Calu3 (cell line): ENCODE results near the gene KCNQ5. TPM values are rescaled to one million over a fixed set of nuclear protein-coding genes. Genes with fewer than 3 reads are reported as not detected.

Experiments used
- BruUV-seq: library from RNA; stranded (reverse); fragments of 400-500 nt; replicated peaks from 2 replicates; lab custom pipeline; 2021; lab: Mats Ljungman, UMichigan
- CTCF ChIA-PET: fragments of 300-600 bp; sonication (Branson Sonifier 250); formaldehyde crosslinking; loops from one replicate; lab custom pipeline; 2022; ENCODE audit warnings: antibody characterized with exemption; lab: Charles Lee
- DNase-seq: peaks from one replicate; pipeline ENCODE4 v3.0.0; 2022
- H3K27ac Mint-ChIP-seq: one replicate; pipeline ENCODE4 v1.8.0; 2022; ENCODE audit warnings: mixed read lengths; ENCODE audit not compliant: unreplicated experiment
- H3K27me3 Mint-ChIP-seq: one replicate; pipeline ENCODE4 v1.8.0; 2022; ENCODE audit warnings: mixed read lengths; ENCODE audit not compliant: unreplicated experiment
- H3K36me3 Mint-ChIP-seq: one replicate; pipeline ENCODE4 v1.8.0; 2022; ENCODE audit warnings: mild to moderate bottlenecking, moderate library complexity, mixed read lengths; ENCODE audit not compliant: insufficient read depth, unreplicated experiment
- H3K4me1 Mint-ChIP-seq: one replicate; pipeline ENCODE4 v1.8.0; 2022; ENCODE audit warnings: mild to moderate bottlenecking, low read depth, mixed read lengths; ENCODE audit not compliant: unreplicated experiment
- H3K4me3 Mint-ChIP-seq: one replicate; pipeline ENCODE4 v1.8.0; 2022; ENCODE audit warnings: mild to moderate bottlenecking, low read depth, moderate library complexity, mixed read lengths; ENCODE audit not compliant: unreplicated experiment
- H3K9me3 Mint-ChIP-seq: one replicate; pipeline ENCODE4 v1.8.0; 2022; ENCODE audit warnings: low read depth, mixed read lengths; ENCODE audit not compliant: unreplicated experiment
- CTCF ChIP-seq: fragments of 200-600 bp; IDR thresholded peaks from one replicate; pipeline ENCODE4 v1.8.0; 2022; ENCODE audit warnings: antibody characterized with exemption; ENCODE audit not compliant: unreplicated experiment
- intact Hi-C: fragments of 100-400 bp; cut with micrococcal nuclease; formaldehyde crosslinking; loops from one replicate; pipeline ENCODE4 v1.10.0; 2022; ENCODE audit not compliant: unreplicated experiment
- total RNA-seq: library from RNA; stranded (reverse); gene quantifications from 2 replicates; pipeline ENCODE4 v1.2.3, GENCODE V29; 2022

Gene KCNQ5
- total RNA-seq, 1 experiment from 2014 or later, result not detected

- intact Hi-C loops, result no loop called here
- peak; percentile 47 for DNase-seq
- peak overlapping the region; percentile 58 for H3K27ac Mint-ChIP-seq
- CTCF ChIA-PET, result interaction anchor here (1.0 kb wide), 1 partner anchor 9 kb away, joined by 3 read pairs; no protein-coding TSS in a partner anchor
- H3K27me3 Mint-ChIP-seq, result no peaks in the 10 kb centered on the region
- TF ChIP-seq CTCF, result no peak
- no peaks in the 10 kb centered on the region for H3K36me3 Mint-ChIP-seq
- no peaks in the 10 kb centered on the region for H3K9me3 Mint-ChIP-seq
- H3K4me3 Mint-ChIP-seq, result no peak overlapping the region
- BruUV-seq, result no TSS peak
- peaks cover 12% of the 10 kb centered on the region for H3K4me1 Mint-ChIP-seq
These were observed 319.9 kb downstream of the KCNQ5 start for GRCh38 chr6:72941751-72942150.

- Mint-ChIP-seq H3K4me1 (peaks cover 20% of the 10 kb centered on the region), H3K27ac (no peak overlapping the region), H3K4me3 (no peak overlapping the region), H3K9me3 (no peaks in the 10 kb centered on the region), H3K27me3 (no peaks in the 10 kb centered on the region), H3K36me3 (no peaks in the 10 kb centered on the region)
- BruUV-seq, result no TSS peak
- DNase-seq, result no peak
- intact Hi-C loops, result no loop called here
- no peak for TF ChIP-seq CTCF
- CTCF ChIA-PET, result no interaction called here
These were observed 321.8 kb downstream of the KCNQ5 start for GRCh38 chr6:72943699-72944098.

GRCh38 chr6:72944660-72945059 is 322.8 kb downstream of the KCNQ5 start:
- DNase-seq, result no peak
- H3K4me3 Mint-ChIP-seq, result no peak overlapping the region
- H3K9me3 Mint-ChIP-seq, result no peaks in the 10 kb centered on the region
- H3K36me3 Mint-ChIP-seq, result no peaks in the 10 kb centered on the region
- CTCF ChIA-PET, result no interaction called here
- intact Hi-C loops, result no loop called here
- no TSS peak for BruUV-seq
- TF ChIP-seq CTCF, result no peak
- H3K27me3 Mint-ChIP-seq, result no peaks in the 10 kb centered on the region
- H3K27ac Mint-ChIP-seq, result no peak overlapping the region
- peaks cover 24% of the 10 kb centered on the region for H3K4me1 Mint-ChIP-seq

- no peak for DNase-seq
These were observed 324.9 kb downstream of the KCNQ5 start for GRCh38 chr6:72946774-72947173.

More at GRCh38 chr6:72946774-72947173, 324.9 kb downstream of the KCNQ5 start:
- TF ChIP-seq CTCF, result no peak
- CTCF ChIA-PET, result interaction anchor here (1.1 kb wide), 1 partner anchor 10 kb away, joined by 9 read pairs; no protein-coding TSS in a partner anchor
- intact Hi-C loops, result no loop called here
- Mint-ChIP-seq H3K4me3 (no peak overlapping the region), H3K9me3 (no peaks in the 10 kb centered on the region), H3K27ac (no peak overlapping the region), H3K36me3 (peaks cover 9% of the 10 kb centered on the region), H3K27me3 (no peaks in the 10 kb centered on the region), H3K4me1 (peaks cover 39% of the 10 kb centered on the region)
- BruUV-seq, result no TSS peak
